Fibroblast of lung (primary cell): Measurements from ENCODE around the gene KCNIP3. TPM values are rescaled to one million over a fixed set of nuclear protein-coding genes. Genes with fewer than 3 reads are reported as not detected.
"Not testable (repeated sequence)": the region's sequence is repeated elsewhere in the genome, so short reads cannot be mapped to it uniquely, and the experiment has no call there.

ENCODE experiments used
- DNase-seq, 2 donors: peaks; one replicate each; pipeline versions ENCODE4 v3.0.0 to v3.0.0-alpha.2; 2010; ENCODE audit warnings: low read depth in 2 of 2
- H2AFZ ChIP-seq: 2 replicates; pipeline ENCODE4 v1.5.1; 2012; ENCODE audit warnings: low read length, control low read depth, inconsistent platforms
- H3K27ac ChIP-seq: 2 replicates; pipeline ENCODE4 v1.5.1; 2011; ENCODE audit warnings: low read length, control low read depth; ENCODE audit not compliant: insufficient read depth
- H3K27me3 ChIP-seq: 2 replicates; pipeline ENCODE4 v1.5.1; 2011; ENCODE audit warnings: mild to moderate bottlenecking, low read length; ENCODE audit not compliant: control insufficient read depth, insufficient read depth
- H3K36me3 ChIP-seq: 2 replicates; pipeline ENCODE4 v1.5.1; 2011; ENCODE audit warnings: low read length; ENCODE audit not compliant: control insufficient read depth, insufficient read depth
- H3K4me1 ChIP-seq: 2 replicates; pipeline ENCODE4 v1.5.1; 2011; ENCODE audit warnings: low read length; ENCODE audit not compliant: control insufficient read depth, insufficient read depth; ENCODE audit errors: extremely low read depth
- H3K4me2 ChIP-seq: 2 replicates; pipeline ENCODE4 v1.5.1; 2011; ENCODE audit warnings: low read length, control low read depth; ENCODE audit not compliant: insufficient read depth; ENCODE audit errors: extremely low read depth
- H3K4me3 ChIP-seq, 4 experiments: fragments of 200-600 bp in 1 of 4; sonication (generic) in 1 of 4; replicated peaks in 1 of 4; 2 replicates each; pipeline ENCODE4 v1.5.1; 2011 to 2016; ENCODE audit warnings: low read length in 4 of 4, low read depth in 3 of 4, mild to moderate bottlenecking in 3 of 4, control low read depth in 2 of 4, inconsistent platforms in 1 of 4, mixed read lengths in 1 of 4; ENCODE audit not compliant: insufficient read depth in 1 of 4; ENCODE audit errors: control extremely low read depth in 1 of 4
- H3K79me2 ChIP-seq: 2 replicates; pipeline ENCODE4 v1.5.1; 2012; ENCODE audit warnings: mild to moderate bottlenecking, low read length, inconsistent platforms; ENCODE audit not compliant: control insufficient read depth, insufficient read depth
- H3K9ac ChIP-seq: 2 replicates; pipeline ENCODE4 v1.5.1; 2011; ENCODE audit warnings: mild to moderate bottlenecking, low read length, control low read depth; ENCODE audit not compliant: insufficient read depth
- H3K9me3 ChIP-seq: 2 replicates; pipeline ENCODE4 v1.5.1; 2012; ENCODE audit warnings: low read depth, low read length; ENCODE audit not compliant: control insufficient read depth, insufficient read depth
- H4K20me1 ChIP-seq: 2 replicates; pipeline ENCODE4 v1.5.1; 2011; ENCODE audit warnings: low read length; ENCODE audit not compliant: control insufficient read depth, insufficient read depth; ENCODE audit errors: extremely low read depth
- CTCF ChIP-seq, 2 donors: IDR thresholded peaks in 1 of 2; conservative IDR thresholded peaks in 1 of 2; 1 replicate in 1 of 2; 2 replicates in 1 of 2; pipeline ENCODE4 v1.5.1; 2011 to 2012; ENCODE audit warnings: low read length in 2 of 2, control low read depth in 1 of 2, inconsistent platforms in 1 of 2, low read depth in 1 of 2, mild to moderate bottlenecking in 1 of 2
- EZH2 ChIP-seq: IDR thresholded peaks from 2 replicates; pipeline ENCODE4 v1.5.1; 2012; ENCODE audit warnings: low read length, control low read depth, mild to moderate bottlenecking; ENCODE audit errors: missing control alignments
- polyA plus RNA-seq, 2 donors: library from polyadenylated mRNA; depleted of rRNA in 1 of 2; stranded (reverse) in 1 of 2; unstranded in 1 of 2; fragments of >200 nt; gene quantifications; 2 replicates each; pipeline ENCODE4 v1.2.1, GENCODE V29; 2011 to 2012; ENCODE audit warnings: missing spikeins in 1 of 2
- total RNA-seq: library from RNA; depleted of rRNA; stranded (reverse); fragments of >200 nt; gene quantifications from 2 replicates; pipeline ENCODE4 v1.2.1, GENCODE V29; 2014

KCNIP3 gene
- total and polyA plus RNA-seq, 2 donors (not counting 1 experiment from before 2014, with no cell fraction given), result 0.32 to 1.7 TPM

GRCh38 chr2:95268211-95269035 lies 28.7 kb upstream of the KCNIP3 start:
- no peak for TF ChIP-seq CTCF (conservative IDR thresholded peaks at IDR 0.05 in 1 of 2, IDR thresholded peaks at IDR 0.05 in 1 of 2; ENCODE audit: low read depth in 1 of 2, low read length in 2 of 2)
- TF ChIP-seq EZH2, result no peak
- H3K79me2 ChIP-seq, result no peaks in the 10 kb centered on the region
- no peak for DNase-seq

GRCh38 chr2:95269036-95269680 lies 28.0 kb upstream of the KCNIP3 start:
- Histone ChIP-seq H3K9ac (no peak overlapping the region), H3K27ac (no peak overlapping the region), H3K36me3 (no peaks in the 10 kb centered on the region), H3K4me2 (no peak overlapping the region), H3K9me3 (no peaks in the 10 kb centered on the region), H4K20me1 (no peaks in the 10 kb centered on the region), H3K4me3 (no peak overlapping the region), H2AFZ (no peak overlapping the region), H3K27me3 (no peaks in the 10 kb centered on the region), H3K4me1 (no peaks in the 10 kb centered on the region), H3K79me2 (no peaks in the 10 kb centered on the region)
- no peak for TF ChIP-seq EZH2
- no peak for TF ChIP-seq CTCF (conservative IDR thresholded peaks at IDR 0.05 in 1 of 2, IDR thresholded peaks at IDR 0.05 in 1 of 2; ENCODE audit: low read depth in 1 of 2, low read length in 2 of 2)
- no peak for DNase-seq

More at GRCh38 chr2:95268211-95269035, 28.7 kb upstream of the KCNIP3 start:
- no peak overlapping the region for H3K27ac ChIP-seq
- H3K27me3 ChIP-seq, result no peaks in the 10 kb centered on the region
- H3K9ac ChIP-seq, result no peak overlapping the region
- no peaks in the 10 kb centered on the region for H3K9me3 ChIP-seq
- H3K4me1 ChIP-seq, result no peaks in the 10 kb centered on the region
- no peak overlapping the region for H2AFZ ChIP-seq
- no peaks in the 10 kb centered on the region for H3K36me3 ChIP-seq
- no peaks in the 10 kb centered on the region for H4K20me1 ChIP-seq
- H3K4me2 ChIP-seq, result no peak overlapping the region
- no peak overlapping the region for H3K4me3 ChIP-seq

GRCh38 chr2:95269745-95270144 lies 27.4 kb upstream of the KCNIP3 start:
- not testable (repeated sequence) for H3K79me2 ChIP-seq, H3K27ac ChIP-seq, H3K4me3 ChIP-seq, H3K9me3 ChIP-seq, H4K20me1 ChIP-seq, DNase-seq, H3K27me3 ChIP-seq, H3K4me2 ChIP-seq, H3K4me1 ChIP-seq, H2AFZ ChIP-seq, H3K9ac ChIP-seq, H3K36me3 ChIP-seq
